ENCODE results near the gene TUFM.

DNA sequence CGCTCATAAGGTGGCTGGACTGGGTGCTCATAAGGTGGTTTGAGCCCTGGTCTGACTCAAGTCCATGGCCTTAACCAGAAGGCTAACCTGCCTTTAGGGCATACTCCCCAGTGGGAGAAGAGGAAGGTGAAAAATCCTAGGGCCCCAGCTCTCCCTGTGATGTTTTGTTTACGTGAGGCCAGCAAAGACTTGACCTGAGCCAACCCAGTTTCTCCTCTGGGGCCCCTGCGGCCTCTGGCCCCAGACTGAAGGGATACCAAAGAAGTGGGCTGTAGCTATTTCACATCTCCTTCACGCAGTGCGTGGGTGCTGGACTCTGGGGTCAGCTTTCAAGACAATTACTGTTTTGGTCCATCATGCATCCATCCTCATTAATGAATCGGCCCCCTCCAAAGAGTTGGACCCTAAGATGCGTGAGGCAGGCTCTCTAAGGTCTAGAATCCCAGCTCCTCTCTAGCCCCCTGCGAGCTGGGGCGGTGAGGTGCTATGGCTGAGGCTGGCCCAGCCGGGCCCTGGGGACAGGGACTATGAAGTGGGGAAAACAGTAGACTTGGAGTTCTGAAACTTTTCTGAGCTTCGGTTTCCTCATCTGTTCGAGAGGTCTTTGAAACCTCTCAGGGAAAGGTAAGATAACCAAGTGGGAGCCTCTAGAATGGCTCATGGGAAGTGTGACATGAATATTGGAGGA lies 19.0 kb upstream of the TUFM start:
- TF ChIP-seq, protein P1, sequence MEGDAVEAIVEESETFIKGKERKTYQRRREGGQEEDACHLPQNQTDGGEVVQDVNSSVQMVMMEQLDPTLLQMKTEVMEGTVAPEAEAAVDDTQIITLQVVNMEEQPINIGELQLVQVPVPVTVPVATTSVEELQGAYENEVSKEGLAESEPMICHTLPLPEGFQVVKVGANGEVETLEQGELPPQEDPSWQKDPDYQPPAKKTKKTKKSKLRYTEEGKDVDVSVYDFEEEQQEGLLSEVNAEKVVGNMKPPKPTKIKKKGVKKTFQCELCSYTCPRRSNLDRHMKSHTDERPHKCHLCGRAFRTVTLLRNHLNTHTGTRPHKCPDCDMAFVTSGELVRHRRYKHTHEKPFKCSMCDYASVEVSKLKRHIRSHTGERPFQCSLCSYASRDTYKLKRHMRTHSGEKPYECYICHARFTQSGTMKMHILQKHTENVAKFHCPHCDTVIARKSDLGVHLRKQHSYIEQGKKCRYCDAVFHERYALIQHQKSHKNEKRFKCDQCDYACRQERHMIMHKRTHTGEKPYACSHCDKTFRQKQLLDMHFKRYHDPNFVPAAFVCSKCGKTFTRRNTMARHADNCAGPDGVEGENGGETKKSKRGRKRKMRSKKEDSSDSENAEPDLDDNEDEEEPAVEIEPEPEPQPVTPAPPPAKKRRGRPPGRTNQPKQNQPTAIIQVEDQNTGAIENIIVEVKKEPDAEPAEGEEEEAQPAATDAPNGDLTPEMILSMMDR (IDR thresholded peaks at IDR 0.05): no peak
- TF ChIP-seq EZH2 (IDR thresholded peaks at IDR 0.05): no peak
- TF ChIP-seq EZH2phosphoT487 (IDR thresholded peaks at IDR 0.05): no peak
